ENCODE data around the gene CLDN20. TPM values are rescaled to one million over a fixed set of nuclear protein-coding genes. Genes with fewer than 3 reads are reported as not detected.

CLDN20 gene
- total RNA-seq = not detected in 2 replicates

GRCh38 chr6:155263373-155264063 is at the start of gene CLDN20:
CLDN20 (plus strand) TSS chr6:155264013; CDS start chr6:155275720, 11,707 bp downstream.

GRCh38 chr6:155314092-155314772 is 50.4 kb downstream of the CLDN20 start, which contains the start of gene TFB1M:
TFB1M (minus strand) TSS chr6:155314484; CDS start chr6:155314428, 56 bp downstream.

Other genes with a start within 250 kb of the CLDN20 start
- 28.7 and 36.1 TPM in 2 replicates for gene TFB1M, start 50.5 kb downstream of the CLDN20 start, total RNA-seq
- not detected in 2 replicates for gene NOX3, start 191.8 kb downstream of the CLDN20 start, total RNA-seq